Measurements from ENCODE around the gene EFEMP1. TPM values are rescaled to one million over a fixed set of nuclear protein-coding genes. Genes with fewer than 3 reads are reported as not detected.

Gene EFEMP1
- total and polyA plus RNA-seq, 7 donors, result 6.3 to 20.6 (median 11.2) TPM

DNA sequence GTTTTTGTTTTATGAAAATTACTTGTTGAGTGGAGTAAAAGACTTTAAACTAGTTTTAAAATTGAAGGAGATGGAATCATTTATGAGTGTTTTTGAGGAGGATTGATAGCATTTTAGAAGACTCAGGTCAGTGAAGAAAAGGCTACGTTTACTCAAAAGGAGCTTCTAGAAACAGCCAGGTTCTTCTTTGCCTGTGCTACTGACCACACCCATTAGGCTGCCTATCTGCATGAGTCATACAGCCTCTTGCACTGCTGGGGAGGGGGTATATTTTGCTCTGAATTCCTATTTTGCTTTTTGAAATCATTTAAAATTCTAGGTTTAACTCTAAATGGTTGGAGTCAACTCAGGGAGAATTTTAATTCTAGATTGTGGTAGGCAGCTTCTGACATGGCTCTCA lies 22.3 kb downstream of the EFEMP1 start:
- TF ChIP-seq, protein P1, sequence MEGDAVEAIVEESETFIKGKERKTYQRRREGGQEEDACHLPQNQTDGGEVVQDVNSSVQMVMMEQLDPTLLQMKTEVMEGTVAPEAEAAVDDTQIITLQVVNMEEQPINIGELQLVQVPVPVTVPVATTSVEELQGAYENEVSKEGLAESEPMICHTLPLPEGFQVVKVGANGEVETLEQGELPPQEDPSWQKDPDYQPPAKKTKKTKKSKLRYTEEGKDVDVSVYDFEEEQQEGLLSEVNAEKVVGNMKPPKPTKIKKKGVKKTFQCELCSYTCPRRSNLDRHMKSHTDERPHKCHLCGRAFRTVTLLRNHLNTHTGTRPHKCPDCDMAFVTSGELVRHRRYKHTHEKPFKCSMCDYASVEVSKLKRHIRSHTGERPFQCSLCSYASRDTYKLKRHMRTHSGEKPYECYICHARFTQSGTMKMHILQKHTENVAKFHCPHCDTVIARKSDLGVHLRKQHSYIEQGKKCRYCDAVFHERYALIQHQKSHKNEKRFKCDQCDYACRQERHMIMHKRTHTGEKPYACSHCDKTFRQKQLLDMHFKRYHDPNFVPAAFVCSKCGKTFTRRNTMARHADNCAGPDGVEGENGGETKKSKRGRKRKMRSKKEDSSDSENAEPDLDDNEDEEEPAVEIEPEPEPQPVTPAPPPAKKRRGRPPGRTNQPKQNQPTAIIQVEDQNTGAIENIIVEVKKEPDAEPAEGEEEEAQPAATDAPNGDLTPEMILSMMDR (IDR thresholded peaks at IDR 0.05), result no peak
- DNase-seq (no peak), ATAC-seq (no peak)
- 34 to 50% (median 48%) methylated on average over 1 of the region's 1 CpG for WGBS, 3 donors
- peaks cover 7% of the 10 kb centered on the region for H3K9me3 ChIP-seq
- H3K36me3 ChIP-seq (ENCODE audit: insufficient read depth in 1 of 2, low read depth in 1 of 2), result no peaks in the 10 kb centered on the region
- no peaks in the 10 kb centered on the region for H3K27me3 ChIP-seq (ENCODE audit: insufficient read depth in 3 of 3, low read length in 2 of 3)
- no peak overlapping the region for H3K27ac ChIP-seq
- H3K4me3 ChIP-seq, result no peak overlapping the region
- intact Hi-C loops (cut with DNase I), result no loop called here
- no peaks in the 10 kb centered on the region for H3K4me1 ChIP-seq

DNA sequence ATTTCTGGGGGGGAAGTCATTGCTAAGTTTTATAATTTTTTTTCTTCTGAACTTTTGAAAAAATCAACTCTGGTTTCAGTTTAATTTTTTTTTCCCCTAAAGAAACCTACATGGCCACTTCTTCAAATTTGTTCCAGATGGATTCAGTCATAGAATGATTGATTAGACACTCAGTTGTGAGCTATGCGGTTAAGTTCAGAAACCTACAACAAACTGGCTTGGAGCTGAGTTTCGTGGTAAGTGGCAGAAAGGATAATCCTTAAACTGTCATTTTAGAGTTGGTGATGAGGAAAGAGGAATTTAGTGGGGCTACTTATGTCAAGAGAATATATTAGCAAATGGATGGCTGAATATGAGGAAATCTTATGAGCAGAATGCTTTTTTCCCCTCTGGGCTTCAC lies 23.7 kb downstream of the EFEMP1 start:
- Histone ChIP-seq H3K4me3 (no peak overlapping the region), H3K9me3 (peaks cover 7% of the 10 kb centered on the region), H3K27ac (no peak overlapping the region), H3K36me3 (ENCODE audit: insufficient read depth in 1 of 2, low read depth in 1 of 2) (no peaks in the 10 kb centered on the region), H3K4me1 (no peaks in the 10 kb centered on the region), H3K27me3 (ENCODE audit: insufficient read depth in 3 of 3, low read length in 2 of 3) (no peaks in the 10 kb centered on the region)
- TF ChIP-seq, protein P1 (IDR thresholded peaks at IDR 0.05), result no peak
- intact Hi-C loops (cut with DNase I), result no loop called here
- DNase-seq (no peak), ATAC-seq (no peak)
- 49 to 67% (median 61%) methylated on average over 2 of the region's 2 CpGs for WGBS, 3 donors

DNA sequence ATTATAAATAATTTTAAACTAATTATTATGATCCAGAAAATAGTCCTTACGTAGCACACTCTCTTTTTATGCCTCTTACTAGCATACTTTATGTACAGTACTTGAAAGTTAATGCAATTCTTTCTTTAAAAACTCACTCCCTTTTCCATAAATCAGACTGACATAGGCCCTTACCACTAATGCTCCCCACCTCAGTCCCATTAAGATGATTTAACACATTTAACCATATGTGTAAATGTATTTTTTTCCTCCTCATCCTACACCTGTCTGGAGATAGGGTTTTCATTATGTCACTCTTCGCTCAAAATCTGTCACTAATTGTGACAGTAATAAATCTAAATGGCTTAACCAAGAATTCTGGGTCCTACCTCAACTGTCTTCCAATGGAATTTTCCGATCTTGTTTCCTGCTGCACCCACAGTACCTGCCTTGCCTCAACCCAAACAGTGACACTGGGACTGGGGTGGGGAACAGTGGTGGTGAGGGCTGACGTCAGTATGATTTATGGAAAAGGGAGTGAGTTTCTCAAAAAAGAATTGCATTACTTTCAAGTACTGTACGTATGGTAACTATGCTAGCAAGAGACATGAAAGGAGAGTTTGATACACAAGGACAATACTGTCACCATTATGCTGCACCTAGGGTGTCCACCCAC lies 25.1 kb downstream of the EFEMP1 start:
- ATAC-seq (no peak), DNase-seq (no peak)
- intact Hi-C loops (cut with DNase I), result no loop called here
- Histone ChIP-seq H3K27ac (no peak overlapping the region), H3K4me1 (no peaks in the 10 kb centered on the region), H3K27me3 (ENCODE audit: insufficient read depth in 3 of 3, low read length in 2 of 3) (no peaks in the 10 kb centered on the region), H3K36me3 (ENCODE audit: insufficient read depth in 1 of 2, low read depth in 1 of 2) (no peaks in the 10 kb centered on the region), H3K4me3 (no peak overlapping the region), H3K9me3 (peaks cover 7% of the 10 kb centered on the region)
- TF ChIP-seq, protein P1 (IDR thresholded peaks at IDR 0.05), result no peak
- 71 to 78% (median 77%) methylated on average over 5 of the region's 5 CpGs for WGBS, 3 donors

GRCh38 chr2:55896633-55897032 lies 26.9 kb downstream of the EFEMP1 start:
- Histone ChIP-seq H3K4me3 (no peak overlapping the region), H3K27ac (no peak overlapping the region), H3K36me3 (ENCODE audit: insufficient read depth in 1 of 2, low read depth in 1 of 2) (no peaks in the 10 kb centered on the region), H3K9me3 (no peaks in the 10 kb centered on the region), H3K27me3 (ENCODE audit: insufficient read depth in 3 of 3, low read length in 2 of 3) (no peaks in the 10 kb centered on the region), H3K4me1 (no peaks in the 10 kb centered on the region)
- no peak for DNase-seq
- intact Hi-C loops (cut with DNase I), result no loop called here
- ATAC-seq, result no peak
- TF ChIP-seq, protein P1 (IDR thresholded peaks at IDR 0.05), result no peak

DNA sequence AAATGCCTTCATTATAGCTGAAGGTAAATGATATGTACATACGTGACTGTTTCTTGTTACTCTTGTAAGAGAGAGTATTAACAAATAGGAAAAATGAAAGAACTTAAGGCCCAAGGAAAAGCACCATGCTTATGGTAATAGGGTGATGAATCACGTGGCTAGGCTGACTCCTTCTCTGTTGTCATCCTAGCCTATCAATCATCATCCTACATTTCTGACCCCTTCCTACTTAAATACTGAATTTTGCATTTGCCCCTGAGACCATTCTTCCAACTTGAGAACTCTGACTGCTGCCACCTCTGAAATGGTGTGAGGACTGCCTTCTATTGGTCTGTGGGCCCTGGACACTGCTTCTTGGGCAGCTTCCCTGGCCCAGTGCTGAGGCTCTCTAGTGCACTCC lies 28.9 kb downstream of the EFEMP1 start:
- TF ChIP-seq, protein P1 (IDR thresholded peaks at IDR 0.05), result no peak
- H3K36me3 ChIP-seq (ENCODE audit: insufficient read depth in 1 of 2, low read depth in 1 of 2), result no peaks in the 10 kb centered on the region
- no peak overlapping the region for H3K4me3 ChIP-seq
- H3K27me3 ChIP-seq (ENCODE audit: insufficient read depth in 3 of 3, low read length in 2 of 3), result no peaks in the 10 kb centered on the region
- H3K27ac ChIP-seq, result no peak overlapping the region
- ATAC-seq (no peak), DNase-seq (no peak)
- H3K9me3 ChIP-seq, result no peaks in the 10 kb centered on the region
- H3K4me1 ChIP-seq, result no peaks in the 10 kb centered on the region
- 80 to 84% (median 84%) methylated on average over 2 of the region's 2 CpGs for WGBS, 3 donors
- intact Hi-C loops (cut with DNase I), result no loop called here

Measured in psoas muscle (tissue), 8 donors.